Stimulated activated naive CD4-positive, alpha-beta T cell (primary cell): ENCODE data around the gene GRXCR1.

Experiments used
- DNase-seq, 6 experiments: peaks; one replicate each; lab custom pipeline; 2025; lab: John Stamatoyannopoulos, UW

Gene GRXCR1

GRCh38 chr4:42892413-42892812 lies at the start of gene GRXCR1:
GRXCR1 (plus strand) TSS chr4:42892713; CDS start chr4:42893267, 554 bp downstream.
- no peak for DNase-seq

- DNase-seq = no peak
These were observed 48.8 kb upstream of the GRXCR1 start for GRCh38 chr4:42843694-42844093.

- no peak for DNase-seq
These were observed 48.0 kb upstream of the GRXCR1 start for GRCh38 chr4:42844422-42845070.

GRCh38 chr4:42845586-42845985 lies 46.9 kb upstream of the GRXCR1 start:
- DNase-seq = no peak

- no peak for DNase-seq
These were observed 36.7 kb upstream of the GRXCR1 start for GRCh38 chr4:42855779-42856178.

- DNase-seq = peak in 5 of 6 experiments; percentile 1 to 53 (median 8)
These were observed 26.8 kb upstream of the GRXCR1 start for GRCh38 chr4:42865572-42866189.

- DNase-seq = no peak
These were observed 21.3 kb upstream of the GRXCR1 start for GRCh38 chr4:42871261-42871660.

GRCh38 chr4:42871671-42872290 lies 20.7 kb upstream of the GRXCR1 start:
- no peak for DNase-seq

- DNase-seq = no peak
These were observed 13.7 kb upstream of the GRXCR1 start for GRCh38 chr4:42878863-42879262.

GRCh38 chr4:42881253-42881652 lies 11.3 kb upstream of the GRXCR1 start:
- no peak for DNase-seq

- DNase-seq = no peak
These were observed 869 bp upstream of the GRXCR1 start for GRCh38 chr4:42891644-42892043.

- DNase-seq = no peak
These were observed 2.9 kb downstream of the GRXCR1 start for GRCh38 chr4:42895452-42895851.

GRCh38 chr4:42904986-42905385 lies 12.5 kb downstream of the GRXCR1 start:
- DNase-seq = no peak

- no peak for DNase-seq
These were observed 13.1 kb downstream of the GRXCR1 start for GRCh38 chr4:42905591-42905990.

GRCh38 chr4:42906341-42906740 lies 13.8 kb downstream of the GRXCR1 start:
- DNase-seq = no peak

- no peak for DNase-seq
These were observed 14.6 kb downstream of the GRXCR1 start for GRCh38 chr4:42906891-42907759.

- no peak for DNase-seq
These were observed 17.9 kb downstream of the GRXCR1 start for GRCh38 chr4:42910459-42910858.

GRCh38 chr4:42914937-42915336 lies 22.4 kb downstream of the GRXCR1 start:
- DNase-seq = no peak

- no peak for DNase-seq
These were observed 23.0 kb downstream of the GRXCR1 start for GRCh38 chr4:42915484-42915883.

- DNase-seq = no peak
These were observed 24.8 kb downstream of the GRXCR1 start for GRCh38 chr4:42917296-42917695.

GRCh38 chr4:42923431-42923830 lies 30.9 kb downstream of the GRXCR1 start:
- no peak for DNase-seq

- no peak for DNase-seq
These were observed 33.4 kb downstream of the GRXCR1 start for GRCh38 chr4:42925921-42926320.
